Measurements from ENCODE around the gene GULP1.
"Not testable (repeated sequence)": the region's sequence is repeated elsewhere in the genome, so short reads cannot be mapped to it uniquely, and the experiment has no call there.

Gene GULP1

GRCh38 chr2:188605609-188606584 is 314.2 kb downstream of the GULP1 start:
- not testable (repeated sequence) for H3K36me3 Mint-ChIP-seq; H3K27ac Mint-ChIP-seq; DNase-seq (ENCODE audit: low spot score in 2 of 2); H3K4me3 Mint-ChIP-seq; ATAC-seq; H3K9me3 Mint-ChIP-seq; H3K4me1 Mint-ChIP-seq

GRCh38 chr2:188606596-188606995 is 314.9 kb downstream of the GULP1 start:
- DNase-seq (ENCODE audit: low spot score in 2 of 2); H3K4me1 Mint-ChIP-seq; H3K36me3 Mint-ChIP-seq; H3K4me3 Mint-ChIP-seq; ATAC-seq; H3K9me3 Mint-ChIP-seq; H3K27ac Mint-ChIP-seq: not testable (repeated sequence)

- DNase-seq (ENCODE audit: low spot score in 2 of 2) (no peak), ATAC-seq (peak; percentile 19)
- H3K4me1 Mint-ChIP-seq, result no peaks in the 10 kb centered on the region
- no peak overlapping the region for H3K27ac Mint-ChIP-seq
- peaks cover 6% of the 10 kb centered on the region for H3K9me3 Mint-ChIP-seq
- H3K36me3 Mint-ChIP-seq, result no peaks in the 10 kb centered on the region
- no peak overlapping the region for H3K4me3 Mint-ChIP-seq
Observed at GRCh38 chr2:188607501-188607900, 315.8 kb downstream of the GULP1 start.

- Mint-ChIP-seq H3K27ac (no peak overlapping the region), H3K4me1 (no peaks in the 10 kb centered on the region), H3K9me3 (peaks cover 6% of the 10 kb centered on the region), H3K4me3 (no peak overlapping the region), H3K36me3 (no peaks in the 10 kb centered on the region)
- ATAC-seq (no peak), DNase-seq (ENCODE audit: low spot score in 2 of 2) (no peak)
Observed at GRCh38 chr2:188609321-188610049, 317.8 kb downstream of the GULP1 start.

- ATAC-seq, result peak; percentile 39
- Mint-ChIP-seq H3K4me1 (no peaks in the 10 kb centered on the region), H3K9me3 (peaks cover 5% of the 10 kb centered on the region), H3K36me3 (no peaks in the 10 kb centered on the region), H3K27ac (no peak overlapping the region), H3K4me3 (no peak overlapping the region)
- no peak for DNase-seq (ENCODE audit: low spot score in 2 of 2)
Observed at GRCh38 chr2:188610050-188610444, 318.4 kb downstream of the GULP1 start.

GRCh38 chr2:188610827-188611226 is 319.2 kb downstream of the GULP1 start:
- DNase-seq (ENCODE audit: low spot score in 2 of 2) (no peak), ATAC-seq (no peak)
- no peaks in the 10 kb centered on the region for H3K4me1 Mint-ChIP-seq
- no peaks in the 10 kb centered on the region for H3K36me3 Mint-ChIP-seq
- peaks cover 7% of the 10 kb centered on the region for H3K9me3 Mint-ChIP-seq
- no peak overlapping the region for H3K27ac Mint-ChIP-seq
- H3K4me3 Mint-ChIP-seq, result no peak overlapping the region

- no peak for ATAC-seq
- no peak overlapping the region for H3K4me3 Mint-ChIP-seq
- no peaks in the 10 kb centered on the region for H3K36me3 Mint-ChIP-seq
- DNase-seq (ENCODE audit: low spot score in 2 of 2), result no peak
- peaks cover 16% of the 10 kb centered on the region for H3K9me3 Mint-ChIP-seq
- H3K27ac Mint-ChIP-seq, result no peak overlapping the region
- H3K4me1 Mint-ChIP-seq, result no peaks in the 10 kb centered on the region
Observed at GRCh38 chr2:188619146-188619545, 327.5 kb downstream of the GULP1 start.

GRCh38 chr2:188620916-188621315 is 329.2 kb downstream of the GULP1 start:
- Mint-ChIP-seq H3K4me1 (no peaks in the 10 kb centered on the region), H3K36me3 (no peaks in the 10 kb centered on the region), H3K27ac (no peak overlapping the region), H3K4me3 (no peak overlapping the region), H3K9me3 (peaks cover 11% of the 10 kb centered on the region)
- no peak for DNase-seq (ENCODE audit: low spot score in 2 of 2)
- ATAC-seq, result no peak

- H3K36me3 Mint-ChIP-seq, result no peaks in the 10 kb centered on the region
- peaks cover 13% of the 10 kb centered on the region for H3K9me3 Mint-ChIP-seq
- H3K4me1 Mint-ChIP-seq, result no peaks in the 10 kb centered on the region
- DNase-seq (ENCODE audit: low spot score in 2 of 2), result no peak
- H3K4me3 Mint-ChIP-seq, result no peak overlapping the region
- no peak overlapping the region for H3K27ac Mint-ChIP-seq
- ATAC-seq, result no peak
Observed at GRCh38 chr2:188622601-188623260, 331.1 kb downstream of the GULP1 start.

- Mint-ChIP-seq H3K4me3 (no peak overlapping the region), H3K4me1 (no peaks in the 10 kb centered on the region), H3K36me3 (no peaks in the 10 kb centered on the region), H3K27ac (no peak overlapping the region), H3K9me3 (peaks cover 7% of the 10 kb centered on the region)
- DNase-seq (ENCODE audit: low spot score in 2 of 2) (no peak), ATAC-seq (no peak)
Observed at GRCh38 chr2:188623995-188624643, 332.4 kb downstream of the GULP1 start.

GRCh38 chr2:188627471-188627870 is 335.8 kb downstream of the GULP1 start:
- ATAC-seq (no peak), DNase-seq (ENCODE audit: low spot score in 2 of 2) (no peak)
- no peak overlapping the region for H3K4me3 Mint-ChIP-seq
- H3K4me1 Mint-ChIP-seq, result no peaks in the 10 kb centered on the region
- no peak overlapping the region for H3K27ac Mint-ChIP-seq
- no peaks in the 10 kb centered on the region for H3K36me3 Mint-ChIP-seq
- peaks cover 3% of the 10 kb centered on the region for H3K9me3 Mint-ChIP-seq

GRCh38 chr2:188628989-188629752 is 337.5 kb downstream of the GULP1 start:
- DNase-seq (ENCODE audit: low spot score in 2 of 2), result no peak
- H3K9me3 Mint-ChIP-seq, result peaks cover 3% of the 10 kb centered on the region
- H3K27ac Mint-ChIP-seq, result no peak overlapping the region
- H3K36me3 Mint-ChIP-seq, result no peaks in the 10 kb centered on the region
- no peaks in the 10 kb centered on the region for H3K4me1 Mint-ChIP-seq
- H3K4me3 Mint-ChIP-seq, result no peak overlapping the region
- no peak for ATAC-seq

GRCh38 chr2:188629753-188630527 is 338.3 kb downstream of the GULP1 start:
- Mint-ChIP-seq H3K9me3 (peaks cover 3% of the 10 kb centered on the region), H3K36me3 (no peaks in the 10 kb centered on the region), H3K4me3 (no peak overlapping the region), H3K27ac (no peak overlapping the region), H3K4me1 (no peaks in the 10 kb centered on the region)
- ATAC-seq (no peak), DNase-seq (ENCODE audit: low spot score in 2 of 2) (no peak)
